NCI-H2196 (cell line): ENCODE results near the gene ITGB5.
A peak's percentile ranks its signal among the peaks of the same experiment; 100 is the strongest.
"Not testable (repeated sequence)": the region's sequence is repeated elsewhere in the genome, so short reads cannot be mapped to it uniquely, and the experiment has no call there.

Experiments
- DNase-seq: peaks from one replicate; lab custom pipeline; 2025; ENCODE audit not compliant: unreplicated experiment; lab: John Stamatoyannopoulos, UW

Gene ITGB5

GRCh38 chr3:124837065-124837464 lies 50.1 kb downstream of the ITGB5 start:
- DNase-seq: no peak

GRCh38 chr3:124836448-124836847 lies 50.7 kb downstream of the ITGB5 start:
- DNase-seq: no peak

GRCh38 chr3:124834723-124835718 lies 52.1 kb downstream of the ITGB5 start:
- peak; percentile 91 for DNase-seq

GRCh38 chr3:124833710-124834332 lies 53.3 kb downstream of the ITGB5 start:
- no peak for DNase-seq

- DNase-seq: no peak
Measured at GRCh38 chr3:124832782-124833709, 54.1 kb downstream of the ITGB5 start.

- no peak for DNase-seq
Measured at GRCh38 chr3:124831628-124832199, 55.5 kb downstream of the ITGB5 start.

- DNase-seq: no peak
Measured at GRCh38 chr3:124829819-124830554, 57.2 kb downstream of the ITGB5 start.

- no peak for DNase-seq
Measured at GRCh38 chr3:124829178-124829818, 57.9 kb downstream of the ITGB5 start.

GRCh38 chr3:124827476-124828206 lies 59.5 kb downstream of the ITGB5 start:
- not testable (repeated sequence) for DNase-seq

- peak; percentile 15 for DNase-seq
Measured at GRCh38 chr3:124826703-124827102, 60.5 kb downstream of the ITGB5 start.

GRCh38 chr3:124824286-124824915 lies 62.8 kb downstream of the ITGB5 start:
- DNase-seq: no peak

GRCh38 chr3:124823648-124824047 lies 63.5 kb downstream of the ITGB5 start:
- no peak for DNase-seq

GRCh38 chr3:124823206-124823605 lies 64.0 kb downstream of the ITGB5 start:
- DNase-seq: no peak

GRCh38 chr3:124821356-124821755 lies 65.8 kb downstream of the ITGB5 start:
- no peak for DNase-seq

GRCh38 chr3:124818398-124819091 lies 68.6 kb downstream of the ITGB5 start:
- no peak for DNase-seq

- DNase-seq: no peak
Measured at GRCh38 chr3:124817079-124817478, 70.1 kb downstream of the ITGB5 start.

- DNase-seq: no peak
Measured at GRCh38 chr3:124816206-124816605, 71.0 kb downstream of the ITGB5 start.

- no peak for DNase-seq
Measured at GRCh38 chr3:124815781-124816180, 71.4 kb downstream of the ITGB5 start.
